Liver (tissue), 9 donors: ENCODE data around the gene CALML3. TPM values are rescaled to one million over a fixed set of nuclear protein-coding genes. Genes with fewer than 3 reads are reported as not detected.

Experiments
- DNase-seq: peaks from one replicate; pipeline ENCODE4 v3.0.0-alpha.2; 2017; ENCODE audit warnings: low spot score
- H3K27ac ChIP-seq, 2 donors: one replicate each; pipeline ENCODE4 v1.7.0; 2013; ENCODE audit warnings: inconsistent platforms in 2 of 2, low read length in 2 of 2, control low read depth in 1 of 2, low read depth in 1 of 2, mild to moderate bottlenecking in 1 of 2
- H3K27me3 ChIP-seq, 4 donors: one replicate each; pipeline versions ENCODE4 v1.6.1 to v1.7.0; 2013; ENCODE audit warnings: low read length in 3 of 4, inconsistent platforms in 1 of 4, mild to moderate bottlenecking in 1 of 4, moderate library complexity in 1 of 4; ENCODE audit not compliant: control insufficient read depth in 4 of 4, insufficient read depth in 4 of 4
- H3K36me3 ChIP-seq, 4 donors: one replicate each; pipeline versions ENCODE4 v1.6.1 to v1.7.0; 2013; ENCODE audit warnings: low read length in 3 of 4, mild to moderate bottlenecking in 3 of 4, low read depth in 1 of 4, moderate library complexity in 1 of 4; ENCODE audit not compliant: control insufficient read depth in 4 of 4, insufficient read depth in 3 of 4
- H3K4me1 ChIP-seq, 4 donors: one replicate each; pipeline versions ENCODE4 v1.6.1 to v1.7.0; 2013; ENCODE audit warnings: low read length in 3 of 4, mild to moderate bottlenecking in 3 of 4, moderate library complexity in 1 of 4; ENCODE audit not compliant: control insufficient read depth in 4 of 4, insufficient read depth in 4 of 4
- H3K4me3 ChIP-seq, 3 donors: one replicate each; pipeline versions ENCODE4 v1.6.1 to v1.7.0; 2013; ENCODE audit warnings: low read length in 3 of 3, control low read depth in 1 of 3, low read depth in 1 of 3, mild to moderate bottlenecking in 1 of 3
- H3K9ac ChIP-seq, 2 donors: one replicate each; pipeline ENCODE4 v1.7.0; 2013; ENCODE audit warnings: low read length in 2 of 2, mild to moderate bottlenecking in 2 of 2, moderate library complexity in 2 of 2, control low read depth in 1 of 2, low read depth in 1 of 2
- H3K9me3 ChIP-seq, 4 donors: one replicate each; pipeline versions ENCODE4 v1.6.1 to v1.7.0; 2013; ENCODE audit warnings: low read length in 3 of 4; ENCODE audit not compliant: control insufficient read depth in 4 of 4
- ATF3 ChIP-seq: IDR thresholded peaks from 2 replicates; pipeline ENCODE4 v1.6.1; 2016; ENCODE audit warnings: antibody characterized with exemption
- EGR1 ChIP-seq, 2 donors: IDR thresholded peaks; 2 replicates each; pipeline ENCODE4 v1.6.1; 2016 to 2018; ENCODE audit warnings: antibody characterized with exemption in 2 of 2, low read depth in 2 of 2
- FOXA1 ChIP-seq: IDR thresholded peaks from 2 replicates; pipeline ENCODE4 v1.6.1; 2016; ENCODE audit warnings: antibody characterized with exemption
- FOXA2 ChIP-seq: IDR thresholded peaks from 2 replicates; pipeline ENCODE4 v1.6.1; 2016; ENCODE audit warnings: antibody characterized with exemption
- HNF4A ChIP-seq, 2 donors: conservative IDR thresholded peaks; 2 replicates each; pipeline ENCODE4 v1.6.1; 2016; ENCODE audit warnings: antibody characterized with exemption in 2 of 2, mild to moderate bottlenecking in 2 of 2
- HNF4G ChIP-seq: IDR thresholded peaks from 2 replicates; pipeline ENCODE4 v1.6.1; 2016; ENCODE audit warnings: antibody characterized with exemption
- MAX ChIP-seq: IDR thresholded peaks from 2 replicates; pipeline ENCODE4 v1.6.1; 2016; ENCODE audit warnings: antibody characterized with exemption
- NR2F2 ChIP-seq: IDR thresholded peaks from 2 replicates; pipeline ENCODE4 v1.6.1; 2016; ENCODE audit warnings: antibody characterized with exemption
- RAD21 ChIP-seq, 2 donors: IDR thresholded peaks; 2 replicates each; pipeline ENCODE4 v1.6.1; 2016; ENCODE audit warnings: antibody characterized with exemption in 2 of 2, mild to moderate bottlenecking in 2 of 2
- REST ChIP-seq: IDR thresholded peaks from 2 replicates; pipeline ENCODE4 v1.6.1; 2016; ENCODE audit warnings: antibody characterized with exemption, mild to moderate bottlenecking
- RXRA ChIP-seq, 2 donors: IDR thresholded peaks; 2 replicates each; pipeline ENCODE4 v1.6.1; 2017 to 2018; ENCODE audit warnings: antibody characterized with exemption in 2 of 2, mild to moderate bottlenecking in 1 of 2
- SP1 ChIP-seq: IDR thresholded peaks from 2 replicates; pipeline ENCODE4 v1.6.1; 2018; ENCODE audit warnings: antibody characterized with exemption, mild to moderate bottlenecking
- TAF1 ChIP-seq: conservative IDR thresholded peaks from 2 replicates; pipeline ENCODE4 v1.6.1; 2016; ENCODE audit warnings: antibody characterized with exemption, mild to moderate bottlenecking
- YY1 ChIP-seq: IDR thresholded peaks from 2 replicates; pipeline ENCODE4 v1.6.1; 2016; ENCODE audit warnings: antibody characterized with exemption, mild to moderate bottlenecking
- ZBTB33 ChIP-seq: IDR thresholded peaks from 2 replicates; pipeline ENCODE4 v1.6.1; 2016; ENCODE audit warnings: antibody characterized with exemption
- WGBS: extraction: QIAGEN DNeasy Blood & Tissue Kit; methylation state at CpG from one replicate; pipeline ENCODE4 v1.1.7; 2013; 5-methylcytosine and 5-hydroxymethylcytosine counted together
- polyA plus RNA-seq, 2 donors: library from polyadenylated mRNA; stranded (reverse) in 1 of 2; unstranded in 1 of 2; fragments of 200-250 nt in 1 of 2; fragments of >200 nt in 1 of 2; fragmentation: Nextera tagmentation in 1 of 2; extraction: Ambion mirVana in 1 of 2; gene quantifications; one replicate each; pipeline versions ENCODE4 v1.2.1 to v1.2.3, GENCODE V29; 2013 to 2015
- total RNA-seq, 2 donors: library from RNA; depleted of rRNA; stranded (reverse); fragments of >200 nt; gene quantifications; one replicate each; pipeline ENCODE4 v1.2.3, GENCODE V29; 2014
- donor health status: healthy.
- donor health status: healthy.
- donor health status: healthy.
- donor health status: healthy.
- donor health status: healthy.

Gene CALML3
- total and polyA plus RNA-seq, 4 donors = not detected

- Histone ChIP-seq H3K4me3 (no peak overlapping the region), H3K27me3 (no peaks in the 10 kb centered on the region), H3K9ac (no peak overlapping the region), H3K4me1 (peaks cover 2 to 14% (median 12%) of the 10 kb centered on the region in 4 donors), H3K27ac (no peak overlapping the region), H3K36me3 (no peaks in the 10 kb centered on the region), H3K9me3 (no peaks in the 10 kb centered on the region)
- no peak for TF ChIP-seq YY1
- TF ChIP-seq TAF1 = no peak
- TF ChIP-seq ZBTB33 = no peak
- no peak for TF ChIP-seq FOXA1
- no peak for TF ChIP-seq HNF4A (conservative IDR thresholded peaks at IDR 0.05)
- TF ChIP-seq NR2F2 = no peak
- no peak for TF ChIP-seq SP1
- no peak for TF ChIP-seq FOXA2
- TF ChIP-seq RXRA (IDR thresholded peaks at IDR 0.05) = no peak
- WGBS = 95% methylated on average over 5 of the region's 5 CpGs
- no peak for DNase-seq
Measured at GRCh38 chr10:5555881-5556280, 31.1 kb downstream of the CALML3 start.

- TF ChIP-seq ZBTB33 (no peak), MAX (no peak), RXRA (IDR thresholded peaks at IDR 0.05) (no peak), HNF4G (no peak)
- 93% methylated on average over 11 of the region's 11 CpGs for WGBS
Measured at GRCh38 chr10:5556576-5556975, 31.8 kb downstream of the CALML3 start.

GRCh38 chr10:5557040-5557721, 32.4 kb downstream of the CALML3 start:
- H3K27ac ChIP-seq = no peak overlapping the region
- H3K27me3 ChIP-seq = no peaks in the 10 kb centered on the region
- peaks cover 2 to 14% (median 12%) of the 10 kb centered on the region in 4 donors for H3K4me1 ChIP-seq
- no peak for DNase-seq
- H3K9me3 ChIP-seq = no peaks in the 10 kb centered on the region
- WGBS = 97% methylated on average over 19 of the region's 19 CpGs
- H3K36me3 ChIP-seq = no peaks in the 10 kb centered on the region
- no peak overlapping the region for H3K4me3 ChIP-seq
- no peak overlapping the region for H3K9ac ChIP-seq
- no peak for TF ChIP-seq ZBTB33
- no peak for TF ChIP-seq YY1
- TF ChIP-seq MAX = no peak
- no peak for TF ChIP-seq FOXA2
- no peak for TF ChIP-seq EGR1 (IDR thresholded peaks at IDR 0.05; ENCODE audit: low read depth in 2 of 2)
- TF ChIP-seq REST = no peak
- TF ChIP-seq ATF3 = no peak
- TF ChIP-seq RXRA (IDR thresholded peaks at IDR 0.05) = no peak
- no peak for TF ChIP-seq RAD21 (IDR thresholded peaks at IDR 0.05)
- no peak for TF ChIP-seq SP1

More at GRCh38 chr10:5556576-5556975, 31.8 kb downstream of the CALML3 start:
- no peak overlapping the region for H3K9ac ChIP-seq
- DNase-seq = no peak
- peaks cover 2 to 14% (median 12%) of the 10 kb centered on the region in 4 donors for H3K4me1 ChIP-seq
- H3K27ac ChIP-seq = no peak overlapping the region
- no peaks in the 10 kb centered on the region for H3K9me3 ChIP-seq
- H3K27me3 ChIP-seq = no peaks in the 10 kb centered on the region
- H3K36me3 ChIP-seq = no peaks in the 10 kb centered on the region
- H3K4me3 ChIP-seq = no peak overlapping the region
